Measurements from ENCODE around the gene NTN1.

The NTN1 gene

DNA sequence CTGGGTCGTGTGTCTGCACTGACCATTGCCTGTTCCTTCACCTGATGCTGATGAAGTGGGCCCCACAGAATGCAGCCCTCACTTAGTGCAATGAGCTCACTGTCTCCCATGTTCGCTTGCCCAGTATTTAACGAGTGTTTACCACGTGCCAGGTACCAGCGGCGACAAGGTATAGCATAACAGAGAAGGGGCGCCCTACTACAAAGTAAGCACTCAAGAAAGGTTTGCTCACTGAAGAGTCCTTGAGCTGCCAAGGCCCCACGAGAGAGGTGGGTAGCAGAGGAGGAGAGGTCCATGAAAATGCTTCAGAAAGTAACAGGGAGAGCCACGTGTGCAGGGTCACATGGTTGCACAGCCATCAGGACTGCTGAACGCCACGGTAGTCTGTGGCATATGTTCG, 230.0 kb downstream of the NTN1 start:
- no peaks in the 10 kb centered on the region for H3K36me3 ChIP-seq (replicated peaks; ENCODE audit: low read depth, low read length)

DNA sequence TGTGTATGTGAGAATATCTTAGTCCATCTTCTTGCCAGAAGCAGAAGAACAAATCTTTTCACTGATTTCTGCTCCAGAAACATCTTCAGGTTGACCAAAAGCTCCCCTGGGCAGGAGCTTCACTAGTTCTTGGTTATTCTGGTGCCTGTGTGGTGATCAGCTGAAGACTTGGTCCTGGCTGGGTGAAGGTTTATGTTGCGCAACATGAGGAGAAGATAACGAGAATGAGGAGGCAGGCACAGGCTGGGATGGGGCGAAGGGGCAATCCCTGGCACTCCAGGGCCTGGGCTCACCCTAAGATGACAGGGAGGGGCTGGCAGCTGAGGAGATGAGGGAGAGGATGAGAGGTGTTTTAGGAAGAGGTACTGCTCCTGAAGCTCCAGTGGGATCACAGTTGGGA, 232.0 kb downstream of the NTN1 start:
- Histone ChIP-seq H3K9me3 (ENCODE audit: insufficient read depth, low read length) (no peaks in the 10 kb centered on the region), H3K27me3 (ENCODE audit: low read depth, low read length) (no peaks in the 10 kb centered on the region), H3K9ac (ENCODE audit: low read length) (no peak overlapping the region), H3K4me3 (ENCODE audit: low read length) (no peak overlapping the region), H3K4me1 (ENCODE audit: low read length) (peaks cover 20% of the 10 kb centered on the region), H3K36me3 (replicated peaks; ENCODE audit: low read depth, low read length) (no peaks in the 10 kb centered on the region), H2AFZ (ENCODE audit: low read depth, low read length) (no peak overlapping the region), H3K4me2 (ENCODE audit: low read length) (no peak overlapping the region), H4K20me1 (ENCODE audit: insufficient read depth, low read length) (no peaks in the 10 kb centered on the region), H3K79me2 (ENCODE audit: low read length) (no peaks in the 10 kb centered on the region), H3K27ac (ENCODE audit: low read length) (no peak overlapping the region)
- no peak for TF ChIP-seq CTCF (IDR thresholded peaks at IDR 0.05; ENCODE audit: low read depth, low read length)
- no peak for TF ChIP-seq EZH2phosphoT487 (IDR thresholded peaks at IDR 0.05; ENCODE audit: low read depth)

More for the DNA sequence above, 230.0 kb downstream of the NTN1 start:
- Histone ChIP-seq H3K4me1 (ENCODE audit: low read length) (peaks cover 12% of the 10 kb centered on the region), H3K79me2 (ENCODE audit: low read length) (no peaks in the 10 kb centered on the region), H3K4me2 (ENCODE audit: low read length) (no peak overlapping the region), H3K27me3 (ENCODE audit: low read depth, low read length) (no peaks in the 10 kb centered on the region), H4K20me1 (ENCODE audit: insufficient read depth, low read length) (no peaks in the 10 kb centered on the region), H3K4me3 (ENCODE audit: low read length) (no peak overlapping the region), H2AFZ (ENCODE audit: low read depth, low read length) (no peak overlapping the region), H3K9ac (ENCODE audit: low read length) (no peak overlapping the region), H3K27ac (ENCODE audit: low read length) (no peak overlapping the region), H3K9me3 (ENCODE audit: insufficient read depth, low read length) (no peaks in the 10 kb centered on the region)
- TF ChIP-seq EZH2phosphoT487 (IDR thresholded peaks at IDR 0.05; ENCODE audit: low read depth) (no peak), CTCF (IDR thresholded peaks at IDR 0.05; ENCODE audit: low read depth, low read length) (no peak)

DNA sequence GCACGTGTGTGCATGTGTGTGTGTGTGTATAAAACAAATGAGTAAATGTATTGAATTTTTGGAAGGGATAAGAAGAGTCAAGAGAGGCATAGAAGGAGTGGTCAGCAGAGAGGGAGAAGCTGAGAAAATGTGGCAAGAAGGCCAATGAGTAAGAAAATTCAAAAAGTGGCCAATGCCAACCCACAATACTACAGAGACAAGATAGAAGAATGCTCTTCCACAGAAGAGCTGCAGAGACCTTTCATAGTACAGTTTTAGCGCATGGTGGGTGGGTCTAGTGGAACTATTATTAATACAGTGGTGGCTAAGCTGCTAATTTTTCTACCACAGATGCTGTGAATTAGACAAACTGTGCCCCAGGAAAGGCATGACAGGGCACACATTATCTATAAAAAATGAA, 233.5 kb downstream of the NTN1 start:
- no peak for TF ChIP-seq CTCF (IDR thresholded peaks at IDR 0.05; ENCODE audit: low read depth, low read length)
- no peak for TF ChIP-seq EZH2phosphoT487 (IDR thresholded peaks at IDR 0.05; ENCODE audit: low read depth)
- H3K4me3 ChIP-seq (ENCODE audit: low read length) = no peak overlapping the region
- no peak overlapping the region for H3K27ac ChIP-seq (ENCODE audit: low read length)
- H3K36me3 ChIP-seq (replicated peaks; ENCODE audit: low read depth, low read length) = no peaks in the 10 kb centered on the region
- H3K27me3 ChIP-seq (ENCODE audit: low read depth, low read length) = no peaks in the 10 kb centered on the region
- H3K79me2 ChIP-seq (ENCODE audit: low read length) = no peaks in the 10 kb centered on the region
- no peak overlapping the region for H3K4me2 ChIP-seq (ENCODE audit: low read length)
- H3K9me3 ChIP-seq (ENCODE audit: insufficient read depth, low read length) = no peaks in the 10 kb centered on the region
- peaks cover 10% of the 10 kb centered on the region for H3K4me1 ChIP-seq (ENCODE audit: low read length)
- no peak overlapping the region for H2AFZ ChIP-seq (ENCODE audit: low read depth, low read length)
- H3K9ac ChIP-seq (ENCODE audit: low read length) = no peak overlapping the region
- H4K20me1 ChIP-seq (ENCODE audit: insufficient read depth, low read length) = no peaks in the 10 kb centered on the region

DNA sequence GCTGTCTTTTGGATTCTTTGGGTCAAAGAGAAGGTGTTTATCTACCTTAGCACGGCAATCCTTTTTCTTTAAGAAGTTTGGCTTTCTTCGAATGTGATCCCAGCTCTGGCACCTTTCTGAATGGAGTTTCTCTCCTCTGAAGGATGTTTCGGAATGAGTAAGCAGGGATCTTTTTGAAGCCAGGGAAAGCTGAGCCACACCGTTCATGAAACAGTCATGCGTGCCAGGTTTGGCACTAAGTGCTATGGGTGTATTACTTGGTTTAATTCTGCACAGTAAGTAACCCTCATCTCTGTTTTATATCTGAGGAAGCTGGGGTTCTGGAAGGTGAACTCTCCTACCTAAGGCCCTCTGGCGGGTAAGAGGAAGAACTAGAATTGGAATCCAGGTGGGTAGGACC, 234.5 kb downstream of the NTN1 start:
- Histone ChIP-seq H3K4me1 (ENCODE audit: low read length) (peaks cover 10% of the 10 kb centered on the region), H4K20me1 (ENCODE audit: insufficient read depth, low read length) (no peaks in the 10 kb centered on the region), H2AFZ (ENCODE audit: low read depth, low read length) (no peak overlapping the region), H3K9me3 (ENCODE audit: insufficient read depth, low read length) (no peaks in the 10 kb centered on the region), H3K4me3 (ENCODE audit: low read length) (no peak overlapping the region), H3K27me3 (ENCODE audit: low read depth, low read length) (no peaks in the 10 kb centered on the region), H3K9ac (ENCODE audit: low read length) (no peak overlapping the region), H3K79me2 (ENCODE audit: low read length) (no peaks in the 10 kb centered on the region), H3K27ac (ENCODE audit: low read length) (no peak overlapping the region), H3K4me2 (ENCODE audit: low read length) (no peak overlapping the region), H3K36me3 (replicated peaks; ENCODE audit: low read depth, low read length) (no peaks in the 10 kb centered on the region)
- TF ChIP-seq EZH2phosphoT487 (IDR thresholded peaks at IDR 0.05; ENCODE audit: low read depth) = no peak
- TF ChIP-seq CTCF (IDR thresholded peaks at IDR 0.05; ENCODE audit: low read depth, low read length) = no peak

All from OCI-LY3 (cell line).